HEK293 (cell line): ENCODE data around the gene CD33.

Experiments used
- CTCF ChIA-PET: fragments of 350-600 bp; formaldehyde crosslinking; extraction: SDS; loops from one replicate; lab custom pipeline; 2021; ENCODE audit warnings: antibody characterized with exemption; lab: Yijun Ruan, JAX
- POLR2A ChIA-PET: fragments of 300-600 bp; formaldehyde crosslinking; extraction: SDS; loops from one replicate; lab custom pipeline; 2020; ENCODE audit warnings: antibody characterized with exemption, inconsistent platforms; lab: Yijun Ruan, JAX
- H3K27ac ChIP-seq: fragments of 200-500 bp; sonication (Bioruptor generic); 2 replicates; pipeline ENCODE4 v1.5.1; 2014; ENCODE audit warnings: low read depth, low read length, control low read depth, inconsistent platforms; ENCODE audit errors: extremely low read depth
- H3K36me3 ChIP-seq, 2 experiments: fragments of 200-500 bp in 1 of 2; sonication (Bioruptor generic) in 1 of 2; 1 replicate in 1 of 2; 2 replicates in 1 of 2; pipeline ENCODE4 v1.5.1; 2014 to 2017; ENCODE audit warnings: inconsistent platforms in 2 of 2, low read length in 2 of 2; ENCODE audit not compliant: control insufficient read depth in 2 of 2, insufficient read depth in 1 of 2
- H3K4me1 ChIP-seq: fragments of 200-500 bp; sonication (Bioruptor generic); 2 replicates; pipeline ENCODE4 v1.5.1; 2014; ENCODE audit warnings: mild to moderate bottlenecking, low read length, inconsistent platforms; ENCODE audit not compliant: control insufficient read depth, insufficient read depth
- H3K4me3 ChIP-seq: 2 replicates; pipeline ENCODE4 v1.5.1; 2011; ENCODE audit warnings: low read depth, mild to moderate bottlenecking, control low read depth, low read length, moderate library complexity
- H3K9me3 ChIP-seq: fragments of 200-500 bp; sonication (Bioruptor generic); 2 replicates; pipeline ENCODE4 v1.5.1; 2014; ENCODE audit warnings: low read depth, low read length, inconsistent platforms; ENCODE audit not compliant: control insufficient read depth, insufficient read depth
- SCRT1 ChIP-seq: fragments of 450-650 bp; formaldehyde crosslinking; IDR thresholded peaks from 2 replicates; pipeline ENCODE4 v1.5.1; 2016; ENCODE audit warnings: missing biosample characterization, missing genetic modification characterization, borderline replicate concordance
- ZBTB44 ChIP-seq: fragments of 450-650 bp; IDR thresholded peaks from 2 replicates; pipeline ENCODE4 v1.5.1; 2018; ENCODE audit warnings: missing biosample characterization, mild to moderate bottlenecking, missing genetic modification characterization
- ZNF311 ChIP-seq: fragments of 450-650 bp; formaldehyde crosslinking; IDR thresholded peaks from 2 replicates; pipeline ENCODE4 v1.5.1; 2017; ENCODE audit warnings: missing biosample characterization, missing genetic modification characterization, borderline replicate concordance
- ZNF433 ChIP-seq: fragments of 450-650 bp; formaldehyde crosslinking; IDR thresholded peaks from 2 replicates; pipeline ENCODE4 v1.5.1; 2016; ENCODE audit warnings: missing biosample characterization, missing genetic modification characterization, low read depth
- ZNF449 ChIP-seq: fragments of 450-650 bp; formaldehyde crosslinking; IDR thresholded peaks from 2 replicates; pipeline ENCODE4 v1.5.1; 2017; ENCODE audit warnings: missing biosample characterization, mild to moderate bottlenecking, missing genetic modification characterization, moderate library complexity
- ZNF600 ChIP-seq: fragments of 450-650 bp; formaldehyde crosslinking; IDR thresholded peaks from 2 replicates; pipeline ENCODE4 v1.5.1; 2016; ENCODE audit warnings: missing biosample characterization, missing genetic modification characterization
- ZNF629 ChIP-seq: fragments of 450-650 bp; formaldehyde crosslinking; IDR thresholded peaks from 2 replicates; pipeline ENCODE4 v1.5.1; 2017; ENCODE audit warnings: missing biosample characterization, missing genetic modification characterization
- ZNF664 ChIP-seq: fragments of 450-650 bp; formaldehyde crosslinking; IDR thresholded peaks from 2 replicates; pipeline ENCODE4 v1.5.1; 2016; ENCODE audit warnings: missing biosample characterization, missing genetic modification characterization
- ZSCAN18 ChIP-seq: fragments of 450-650 bp; formaldehyde crosslinking; IDR thresholded peaks from 2 replicates; pipeline ENCODE4 v1.5.1; 2016; ENCODE audit warnings: missing biosample characterization, missing genetic modification characterization
- TF ChIP-seq, protein P1 (sequence below): fragments of 450-650 bp; formaldehyde crosslinking; IDR thresholded peaks from 2 replicates; pipeline ENCODE4 v1.5.1; 2016; ENCODE audit warnings: missing biosample characterization, missing genetic modification characterization, borderline replicate concordance
- TF ChIP-seq, protein P2 (sequence below): fragments of 450-650 bp; formaldehyde crosslinking; conservative IDR thresholded peaks from 2 replicates; pipeline ENCODE4 v1.5.1; 2016; ENCODE audit warnings: low read depth, missing biosample characterization, missing genetic modification characterization

CD33 gene

DNA sequence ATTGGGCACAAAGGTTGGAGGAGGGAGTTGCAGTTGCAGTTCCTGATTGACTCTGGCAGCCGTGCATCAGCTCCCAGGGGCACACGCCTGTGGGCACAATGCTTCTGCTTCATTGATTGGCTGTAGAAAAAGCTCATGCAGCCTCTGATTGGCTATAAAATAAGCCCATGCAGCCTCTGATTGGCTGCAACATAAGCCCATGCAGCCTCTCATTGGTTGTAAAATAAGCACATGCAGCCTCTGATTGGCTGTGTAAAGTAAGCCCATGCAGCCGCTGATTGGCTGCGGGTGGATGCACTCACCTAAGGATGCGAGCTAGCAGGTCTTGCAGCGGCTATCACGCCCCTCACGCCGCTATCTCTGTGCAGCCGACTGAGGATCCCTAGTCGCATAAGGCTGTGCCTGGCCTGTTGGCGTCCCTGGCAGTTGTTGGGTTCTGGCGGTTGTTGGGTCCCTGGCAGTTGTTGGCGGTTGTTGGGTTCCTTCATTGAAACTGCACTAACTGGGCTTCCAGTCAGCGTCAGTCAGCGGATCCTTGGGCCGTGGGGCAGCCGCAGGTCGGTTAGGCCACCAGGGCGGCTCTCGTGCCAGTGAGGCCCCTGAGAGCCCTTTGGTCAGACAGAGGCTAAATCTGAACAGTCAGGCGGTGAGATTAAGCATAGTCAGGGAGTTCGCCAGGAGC, 26.0 kb downstream of the CD33 start, which contains the start of gene SIGLECL1:
TSS of gene SIGLECL1 (plus strand) at position 295 of the 682 bp plus-strand sequence. CDS start 12,993 bp downstream, outside the sequence.
- no peaks in the 10 kb centered on the region for H3K4me1 ChIP-seq

More for the DNA sequence above, 26.0 kb downstream of the CD33 start, which contains the start of gene SIGLECL1:
- CTCF ChIA-PET, result interaction anchor here (0.9 kb wide), 1 partner anchor 265 kb away, joined by 3 read pairs; no protein-coding TSS in a partner anchor
- H3K4me3 ChIP-seq, result no peak within 1 kb of the TSS
- H3K9me3 ChIP-seq, result no peaks in the 10 kb centered on the region
- TF ChIP-seq SCRT1 (tag by site-specific recombination) (no peak), ZNF311 (tag by site-specific recombination) (no peak), ZNF449 (no peak), ZNF629 (tag by site-specific recombination) (no peak), ZNF664 (tag by site-specific recombination) (no peak), ZNF600 (tag by site-specific recombination) (no peak), ZNF433 (tag by site-specific recombination) (no peak), ZSCAN18 (tag by site-specific recombination) (no peak), ZBTB44 (tag by site-specific recombination) (no peak)
- TF ChIP-seq, protein P1, sequence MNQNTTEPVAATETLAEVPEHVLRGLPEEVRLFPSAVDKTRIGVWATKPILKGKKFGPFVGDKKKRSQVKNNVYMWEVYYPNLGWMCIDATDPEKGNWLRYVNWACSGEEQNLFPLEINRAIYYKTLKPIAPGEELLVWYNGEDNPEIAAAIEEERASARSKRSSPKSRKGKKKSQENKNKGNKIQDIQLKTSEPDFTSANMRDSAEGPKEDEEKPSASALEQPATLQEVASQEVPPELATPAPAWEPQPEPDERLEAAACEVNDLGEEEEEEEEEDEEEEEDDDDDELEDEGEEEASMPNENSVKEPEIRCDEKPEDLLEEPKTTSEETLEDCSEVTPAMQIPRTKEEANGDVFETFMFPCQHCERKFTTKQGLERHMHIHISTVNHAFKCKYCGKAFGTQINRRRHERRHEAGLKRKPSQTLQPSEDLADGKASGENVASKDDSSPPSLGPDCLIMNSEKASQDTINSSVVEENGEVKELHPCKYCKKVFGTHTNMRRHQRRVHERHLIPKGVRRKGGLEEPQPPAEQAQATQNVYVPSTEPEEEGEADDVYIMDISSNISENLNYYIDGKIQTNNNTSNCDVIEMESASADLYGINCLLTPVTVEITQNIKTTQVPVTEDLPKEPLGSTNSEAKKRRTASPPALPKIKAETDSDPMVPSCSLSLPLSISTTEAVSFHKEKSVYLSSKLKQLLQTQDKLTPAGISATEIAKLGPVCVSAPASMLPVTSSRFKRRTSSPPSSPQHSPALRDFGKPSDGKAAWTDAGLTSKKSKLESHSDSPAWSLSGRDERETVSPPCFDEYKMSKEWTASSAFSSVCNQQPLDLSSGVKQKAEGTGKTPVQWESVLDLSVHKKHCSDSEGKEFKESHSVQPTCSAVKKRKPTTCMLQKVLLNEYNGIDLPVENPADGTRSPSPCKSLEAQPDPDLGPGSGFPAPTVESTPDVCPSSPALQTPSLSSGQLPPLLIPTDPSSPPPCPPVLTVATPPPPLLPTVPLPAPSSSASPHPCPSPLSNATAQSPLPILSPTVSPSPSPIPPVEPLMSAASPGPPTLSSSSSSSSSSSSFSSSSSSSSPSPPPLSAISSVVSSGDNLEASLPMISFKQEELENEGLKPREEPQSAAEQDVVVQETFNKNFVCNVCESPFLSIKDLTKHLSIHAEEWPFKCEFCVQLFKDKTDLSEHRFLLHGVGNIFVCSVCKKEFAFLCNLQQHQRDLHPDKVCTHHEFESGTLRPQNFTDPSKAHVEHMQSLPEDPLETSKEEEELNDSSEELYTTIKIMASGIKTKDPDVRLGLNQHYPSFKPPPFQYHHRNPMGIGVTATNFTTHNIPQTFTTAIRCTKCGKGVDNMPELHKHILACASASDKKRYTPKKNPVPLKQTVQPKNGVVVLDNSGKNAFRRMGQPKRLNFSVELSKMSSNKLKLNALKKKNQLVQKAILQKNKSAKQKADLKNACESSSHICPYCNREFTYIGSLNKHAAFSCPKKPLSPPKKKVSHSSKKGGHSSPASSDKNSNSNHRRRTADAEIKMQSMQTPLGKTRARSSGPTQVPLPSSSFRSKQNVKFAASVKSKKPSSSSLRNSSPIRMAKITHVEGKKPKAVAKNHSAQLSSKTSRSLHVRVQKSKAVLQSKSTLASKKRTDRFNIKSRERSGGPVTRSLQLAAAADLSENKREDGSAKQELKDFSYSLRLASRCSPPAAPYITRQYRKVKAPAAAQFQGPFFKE (tag by site-specific recombination), result no peak
- TF ChIP-seq, protein P2, sequence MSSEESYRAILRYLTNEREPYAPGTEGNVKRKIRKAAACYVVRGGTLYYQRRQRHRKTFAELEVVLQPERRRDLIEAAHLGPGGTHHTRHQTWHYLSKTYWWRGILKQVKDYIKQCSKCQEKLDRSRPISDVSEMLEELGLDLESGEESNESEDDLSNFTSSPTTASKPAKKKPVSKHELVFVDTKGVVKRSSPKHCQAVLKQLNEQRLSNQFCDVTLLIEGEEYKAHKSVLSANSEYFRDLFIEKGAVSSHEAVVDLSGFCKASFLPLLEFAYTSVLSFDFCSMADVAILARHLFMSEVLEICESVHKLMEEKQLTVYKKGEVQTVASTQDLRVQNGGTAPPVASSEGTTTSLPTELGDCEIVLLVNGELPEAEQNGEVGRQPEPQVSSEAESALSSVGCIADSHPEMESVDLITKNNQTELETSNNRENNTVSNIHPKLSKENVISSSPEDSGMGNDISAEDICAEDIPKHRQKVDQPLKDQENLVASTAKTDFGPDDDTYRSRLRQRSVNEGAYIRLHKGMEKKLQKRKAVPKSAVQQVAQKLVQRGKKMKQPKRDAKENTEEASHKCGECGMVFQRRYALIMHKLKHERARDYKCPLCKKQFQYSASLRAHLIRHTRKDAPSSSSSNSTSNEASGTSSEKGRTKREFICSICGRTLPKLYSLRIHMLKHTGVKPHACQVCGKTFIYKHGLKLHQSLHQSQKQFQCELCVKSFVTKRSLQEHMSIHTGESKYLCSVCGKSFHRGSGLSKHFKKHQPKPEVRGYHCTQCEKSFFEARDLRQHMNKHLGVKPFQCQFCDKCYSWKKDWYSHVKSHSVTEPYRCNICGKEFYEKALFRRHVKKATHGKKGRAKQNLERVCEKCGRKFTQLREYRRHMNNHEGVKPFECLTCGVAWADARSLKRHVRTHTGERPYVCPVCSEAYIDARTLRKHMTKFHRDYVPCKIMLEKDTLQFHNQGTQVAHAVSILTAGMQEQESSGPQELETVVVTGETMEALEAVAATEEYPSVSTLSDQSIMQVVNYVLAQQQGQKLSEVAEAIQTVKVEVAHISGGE, result no peak
- TF ChIP-seq, all 188 proteins: peak for 0
- POLR2A ChIA-PET, result no interaction called here
- Histone ChIP-seq H3K27ac (no peak within 1 kb of the TSS), H3K36me3 (no peaks in the 10 kb centered on the region)
